GM10847 (cell line): ENCODE results near the gene ADGRL3.

Experiments
- POLR2A ChIP-seq: IDR thresholded peaks from 2 replicates; pipeline ENCODE4 v1.6.1; 2011; ENCODE audit not compliant: insufficient read length; ENCODE audit errors: extremely low read depth

Gene ADGRL3

GRCh38 chr4:61517144-61517543 is 317.0 kb downstream of the ADGRL3 start:
- no peak for TF ChIP-seq POLR2A

GRCh38 chr4:61520166-61520565 is 320.0 kb downstream of the ADGRL3 start:
- no peak for TF ChIP-seq POLR2A

GRCh38 chr4:61520681-61521160 is 320.6 kb downstream of the ADGRL3 start:
- TF ChIP-seq POLR2A, result no peak

- TF ChIP-seq POLR2A, result no peak
Observed at GRCh38 chr4:61521451-61521850, 321.3 kb downstream of the ADGRL3 start.

GRCh38 chr4:61522312-61522711 is 322.2 kb downstream of the ADGRL3 start:
- no peak for TF ChIP-seq POLR2A

- no peak for TF ChIP-seq POLR2A
Observed at GRCh38 chr4:61527888-61528287, 327.8 kb downstream of the ADGRL3 start.

GRCh38 chr4:61528595-61528994 is 328.5 kb downstream of the ADGRL3 start:
- no peak for TF ChIP-seq POLR2A

- no peak for TF ChIP-seq POLR2A
Observed at GRCh38 chr4:61531188-61531587, 331.1 kb downstream of the ADGRL3 start.

- TF ChIP-seq POLR2A, result no peak
Observed at GRCh38 chr4:61532336-61533000, 332.3 kb downstream of the ADGRL3 start.

GRCh38 chr4:61533140-61533539 is 333.0 kb downstream of the ADGRL3 start:
- no peak for TF ChIP-seq POLR2A

GRCh38 chr4:61540944-61541343 is 340.8 kb downstream of the ADGRL3 start:
- TF ChIP-seq POLR2A, result no peak

GRCh38 chr4:61541459-61541858 is 341.3 kb downstream of the ADGRL3 start:
- TF ChIP-seq POLR2A, result no peak

GRCh38 chr4:61543976-61544375 is 343.9 kb downstream of the ADGRL3 start:
- TF ChIP-seq POLR2A, result no peak

- TF ChIP-seq POLR2A, result no peak
Observed at GRCh38 chr4:61545902-61546480, 345.9 kb downstream of the ADGRL3 start.

GRCh38 chr4:61549336-61549735 is 349.2 kb downstream of the ADGRL3 start:
- TF ChIP-seq POLR2A, result no peak

- no peak for TF ChIP-seq POLR2A
Observed at GRCh38 chr4:61553557-61554125, 353.5 kb downstream of the ADGRL3 start.

- no peak for TF ChIP-seq POLR2A
Observed at GRCh38 chr4:61555789-61556188, 355.7 kb downstream of the ADGRL3 start.

- no peak for TF ChIP-seq POLR2A
Observed at GRCh38 chr4:61556277-61556676, 356.2 kb downstream of the ADGRL3 start.
